WTC11 (cell line): ENCODE results near the gene LYPLA2. TPM values are rescaled to one million over a fixed set of nuclear protein-coding genes. Genes with fewer than 3 reads are reported as not detected.
"Not testable (repeated sequence)": the region's sequence is repeated elsewhere in the genome, so short reads cannot be mapped to it uniquely, and the experiment has no call there.

ENCODE experiments used
- ATAC-seq: fragments of 200-7000 bp; cut with Tn5 transposase; 2 replicates; pipeline ENCODE4 v1.10.0; 2021; ENCODE audit warnings: mild to moderate bottlenecking, moderate library complexity
- CTCF ChIA-PET: fragments of 300-600 bp; sonication (Branson Sonifier 250); formaldehyde crosslinking; loops from one replicate; lab custom pipeline; 2021; ENCODE audit warnings: antibody characterized with exemption; lab: Charles Lee
- POLR2A ChIA-PET: fragments of 350-600 bp; sonication (Branson Sonifier 250); formaldehyde crosslinking; loops from one replicate; lab custom pipeline; 2021; ENCODE audit warnings: antibody characterized with exemption; lab: Charles Lee
- DNase-seq: peaks from one replicate; pipeline ENCODE4 v3.0.0; 2021; ENCODE audit warnings: low spot score
- H3K27ac Mint-ChIP-seq: 2 replicates; pipeline ENCODE4 v1.8.0; 2021; ENCODE audit warnings: mixed read lengths
- H3K27me3 Mint-ChIP-seq: 2 replicates; pipeline ENCODE4 v1.8.0; 2021; ENCODE audit warnings: low read depth, mild to moderate bottlenecking, moderate library complexity, mixed read lengths
- H3K36me3 Mint-ChIP-seq: 2 replicates; pipeline ENCODE4 v1.8.0; 2021; ENCODE audit warnings: mixed read lengths
- H3K4me1 Mint-ChIP-seq: 2 replicates; pipeline ENCODE4 v1.8.0; 2022; ENCODE audit warnings: mixed read lengths
- H3K4me3 Mint-ChIP-seq: 2 replicates; pipeline ENCODE4 v1.8.0; 2021; ENCODE audit warnings: mild to moderate bottlenecking, moderate library complexity, mixed read lengths
- H3K9me3 Mint-ChIP-seq: 2 replicates; pipeline ENCODE4 v1.8.0; 2021; ENCODE audit warnings: mixed read lengths
- AR ChIP-seq: fragments of 250-450 bp; sonication (Bioruptor Pico); IDR thresholded peaks from 2 replicates; pipeline ENCODE4 v1.9.0; 2021; ENCODE audit warnings: mild to moderate bottlenecking
- CREM ChIP-seq: sonication (generic); formaldehyde crosslinking; IDR thresholded peaks from 2 replicates; pipeline ENCODE4 v1.8.1; 2022; ENCODE audit warnings: mild to moderate bottlenecking, missing genetic modification reagents, moderate library complexity
- E2F4 ChIP-seq: sonication (generic); formaldehyde crosslinking; IDR thresholded peaks from 2 replicates; pipeline ENCODE4 v1.8.1; 2022; ENCODE audit warnings: low read depth, mild to moderate bottlenecking, moderate library complexity, missing genetic modification reagents, borderline replicate concordance
- GRHL2 ChIP-seq: fragments of 250-450 bp; sonication (Bioruptor Pico); IDR thresholded peaks from 2 replicates; pipeline ENCODE4 v1.8.0; 2022; ENCODE audit warnings: mild to moderate bottlenecking, moderate library complexity; ENCODE audit not compliant: insufficient replicate concordance, severe bottlenecking
- GTF2I ChIP-seq: fragments of 250-450 bp; sonication (Bioruptor Pico); conservative IDR thresholded peaks from 2 replicates; pipeline ENCODE4 v1.4.0; 2021; ENCODE audit warnings: mild to moderate bottlenecking
- PREB ChIP-seq: sonication (generic); formaldehyde crosslinking; IDR thresholded peaks from 2 replicates; pipeline ENCODE4 v1.8.1; 2022; ENCODE audit warnings: mild to moderate bottlenecking, missing genetic modification reagents, moderate library complexity, borderline replicate concordance
- ZNF532 ChIP-seq: fragments of 250-450 bp; sonication (Bioruptor Pico); IDR thresholded peaks from 2 replicates; pipeline ENCODE4 v1.9.0; 2021; ENCODE audit warnings: mild to moderate bottlenecking, borderline replicate concordance
- ZSCAN18 ChIP-seq: fragments of 250-450 bp; sonication (Bioruptor Pico); IDR thresholded peaks from 2 replicates; pipeline ENCODE4 v2.1.2; 2022; ENCODE audit warnings: mild to moderate bottlenecking, moderate library complexity
- total RNA-seq: library from RNA; stranded (reverse); gene quantifications from 3 replicates; pipeline ENCODE4 v1.2.3, GENCODE V29; 2021

Gene LYPLA2
- total RNA-seq, 1 experiment from 2014 or later = 164 TPM

- no peak for TF ChIP-seq ZNF532 (CRISPR knock-in tag)
Measured at GRCh38 chr1:23801338-23801748, 10.4 kb downstream of the LYPLA2 start (continued).

- DNase-seq (no peak), ATAC-seq (no peak)
- Mint-ChIP-seq H3K4me1 (peaks cover 14% of the 10 kb centered on the region), H3K27me3 (peaks cover 17% of the 10 kb centered on the region), H3K9me3 (no peaks in the 10 kb centered on the region), H3K4me3 (peak overlapping the region; percentile 96), H3K27ac (no peak overlapping the region; the same call in 1 of the 2 replicates), H3K36me3 (peaks cover 6% of the 10 kb centered on the region; the same call in 1 of the 2 replicates)
- ChIA-PET CTCF (interaction anchor here (1.2 to 7.8 kb wide), 8 partner anchors 8 to 293 kb away, joined by 3 to 109 read pairs (median 14); partner anchors contain the start of genes LYPLA2 and PITHD1), POLR2A (interaction anchor here (0.7 kb wide), 1 partner anchor 10 kb away, joined by 3 read pairs; no protein-coding TSS in a partner anchor)
- no peak for TF ChIP-seq AR (CRISPR knock-in tag)
- TF ChIP-seq E2F4 (CRISPR knock-in tag) = no peak
- TF ChIP-seq GTF2I (CRISPR knock-in tag) = no peak
- no peak for TF ChIP-seq CREM
- no peak for TF ChIP-seq ZSCAN18 (CRISPR knock-in tag)
- TF ChIP-seq GRHL2 (CRISPR knock-in tag) = no peak
- TF ChIP-seq PREB (CRISPR knock-in tag) = no peak
Measured at GRCh38 chr1:23801876-23802275, 10.9 kb downstream of the LYPLA2 start.

GRCh38 chr1:23802809-23803342 lies 11.9 kb downstream of the LYPLA2 start:
- H3K27me3 Mint-ChIP-seq = peaks cover 17% of the 10 kb centered on the region
- DNase-seq, ATAC-seq, H3K4me3 Mint-ChIP-seq, H3K9me3 Mint-ChIP-seq, POLR2A ChIA-PET, H3K27ac Mint-ChIP-seq, H3K36me3 Mint-ChIP-seq: not testable (repeated sequence)
- H3K4me1 Mint-ChIP-seq = peaks cover 14% of the 10 kb centered on the region
- CTCF ChIA-PET = interaction anchor here (1.0 to 7.8 kb wide), 5 partner anchors 7 to 114 kb away, joined by 3 to 109 read pairs (median 22); partner anchors contain the start of gene LYPLA2
